NCI-H146 treated with DMSO at 0.1 percent for 48 hours (cell line): ENCODE results near the gene DHH.
"Not testable (repeated sequence)": the region's sequence is repeated elsewhere in the genome, so short reads cannot be mapped to it uniquely, and the experiment has no call there.

Experiments used
- DNase-seq: peaks from one replicate; lab custom pipeline; 2025; ENCODE audit not compliant: unreplicated experiment; lab: John Stamatoyannopoulos, UW

The DHH gene

DNA sequence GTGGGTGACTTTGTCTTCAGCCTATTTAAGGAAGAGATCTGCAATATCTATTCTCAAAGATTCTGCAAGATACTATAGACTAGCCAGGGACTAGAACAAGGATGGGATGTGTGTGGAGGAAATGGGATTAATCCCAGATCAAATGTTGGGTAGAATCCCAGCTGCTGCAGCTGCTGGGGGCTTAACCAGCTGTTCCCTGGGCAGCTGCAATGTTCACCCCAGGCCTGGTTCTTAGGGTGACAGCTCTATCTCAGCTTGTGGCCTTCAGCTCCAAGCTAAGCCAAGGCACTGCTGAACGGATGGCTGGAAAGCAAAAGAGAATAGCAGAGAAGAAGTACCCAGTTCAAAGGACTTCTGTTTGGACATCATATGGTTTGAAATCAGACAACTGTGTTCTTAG is 14.8 kb downstream of the DHH start:
- no peak for DNase-seq

GRCh38 chr12:49070971-49071370 is 23.6 kb downstream of the DHH start:
- DNase-seq = no peak

DNA sequence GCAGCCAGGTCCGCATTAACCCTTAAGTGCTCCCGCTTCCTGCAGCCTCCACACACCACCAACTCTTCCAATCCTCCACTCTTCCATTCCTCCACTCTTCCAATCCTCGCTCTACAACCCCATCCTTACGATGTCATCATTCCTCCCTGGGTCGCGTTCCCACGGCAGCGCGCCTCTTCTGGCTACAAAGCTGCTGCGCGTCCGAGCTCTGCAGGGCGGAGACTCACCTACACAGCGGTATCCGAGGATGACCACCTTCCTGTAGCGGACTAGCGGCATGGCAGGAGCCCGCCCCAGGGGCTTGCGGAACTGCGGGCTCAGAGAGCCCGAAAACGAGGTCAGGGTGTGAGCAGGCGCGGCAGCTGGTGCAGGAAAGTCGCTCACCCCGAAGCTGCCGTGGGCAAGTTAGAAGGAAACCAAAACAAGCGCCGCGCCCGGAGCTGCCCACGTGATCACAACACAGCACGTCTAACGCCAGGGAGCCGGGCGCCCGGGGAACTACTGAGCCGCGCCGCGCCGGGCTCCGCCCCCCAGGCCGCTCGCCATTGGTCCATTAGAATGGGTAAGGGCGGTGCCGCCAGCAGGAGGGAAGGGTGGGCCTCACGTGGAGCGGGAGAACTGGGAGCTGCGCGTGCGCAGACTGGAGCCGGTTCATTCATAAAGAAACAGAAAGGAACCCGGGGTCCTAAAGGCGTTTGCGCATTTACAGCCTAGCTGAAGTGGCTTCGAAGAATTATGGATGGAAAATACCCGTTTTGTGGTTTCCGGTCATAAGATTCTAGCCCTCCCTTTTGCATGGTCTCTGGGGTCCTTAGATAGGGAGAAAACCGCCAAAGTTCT is 24.9 kb downstream of the DHH start, which contains the start of gene RHEBL1:
RHEBL1 (minus strand) TSS at position 473 of the 840 bp plus-strand sequence; CDS start at position 279, 194 bp downstream.
- DNase-seq = peak; percentile 97

- no peak for DNase-seq
Measured at GRCh38 chr12:49068879-49069506, 25.6 kb downstream of the DHH start.

DNA sequence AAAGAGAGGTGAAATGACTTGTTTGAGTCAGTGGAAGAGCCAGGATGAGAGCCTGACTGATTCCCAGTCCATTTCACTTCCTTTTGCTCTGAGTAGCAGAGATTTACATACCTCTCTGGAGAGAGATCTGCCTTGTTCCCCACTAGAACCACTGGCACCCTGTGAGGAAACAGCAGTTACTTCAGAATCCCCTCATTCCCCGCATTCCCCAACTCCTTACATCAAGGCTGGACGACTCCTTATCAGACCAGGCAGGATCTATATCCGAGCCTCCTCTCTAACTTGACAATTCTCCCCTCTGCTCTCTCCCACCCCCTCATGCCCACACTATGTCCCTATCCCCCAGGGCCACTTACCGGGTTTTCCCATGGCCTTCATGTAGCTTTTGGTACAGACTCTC is 28.5 kb downstream of the DHH start:
- no peak for DNase-seq

GRCh38 chr12:49064767-49065152 is 29.8 kb downstream of the DHH start:
- no peak for DNase-seq

DNA sequence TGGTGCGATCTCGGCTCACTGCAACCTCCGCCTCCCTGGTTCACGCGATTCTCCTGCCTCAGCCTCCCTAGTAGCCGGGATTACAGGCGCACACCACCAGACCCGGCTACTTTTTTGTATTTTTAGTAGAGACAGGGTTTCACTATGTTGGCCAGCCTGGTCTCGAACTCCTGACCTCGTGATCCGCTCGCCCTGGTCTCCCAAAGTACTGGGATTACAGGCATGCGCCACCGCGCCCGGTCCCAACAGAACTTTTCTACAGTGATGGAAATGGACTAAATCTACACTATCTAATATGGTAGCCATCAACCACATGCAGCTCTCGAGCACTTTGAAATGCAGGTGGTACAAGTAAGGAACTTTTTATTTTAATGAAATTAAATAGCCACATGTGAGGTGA is 32.7 kb downstream of the DHH start:
- DNase-seq = not testable (repeated sequence)

DNA sequence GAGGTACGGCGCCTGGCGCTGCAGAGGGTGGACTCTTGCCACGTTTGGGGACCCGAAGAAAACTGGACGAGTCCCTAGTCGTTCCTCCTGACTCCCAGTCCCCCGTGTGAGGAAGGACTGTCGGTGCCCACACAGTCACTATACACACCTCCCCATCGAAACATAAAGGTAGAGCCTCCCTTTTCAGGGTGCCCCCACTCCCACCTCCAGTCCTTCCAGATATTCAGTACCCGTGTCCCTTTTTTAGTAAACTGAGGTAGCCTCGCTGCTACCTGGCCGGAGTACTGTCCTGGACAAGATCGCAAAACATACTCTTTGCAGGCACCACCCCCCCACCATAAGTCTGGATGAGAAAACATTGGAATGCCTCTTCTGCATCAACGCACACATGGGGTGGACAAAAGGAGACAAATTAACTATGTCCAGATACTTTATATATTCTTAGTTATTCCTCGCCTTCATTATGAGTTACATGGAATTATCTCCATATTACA is 33.4 kb downstream of the DHH start:
- no peak for DNase-seq

GRCh38 chr12:49060237-49061156 is 34.1 kb downstream of the DHH start, which contains the start of gene KMT2D:
Gene KMT2D, minus strand, starts transcription at chr12:49060794. Its CDS starts 5,470 bp downstream, at chr12:49055324.
- DNase-seq = peak; percentile 82

DNA sequence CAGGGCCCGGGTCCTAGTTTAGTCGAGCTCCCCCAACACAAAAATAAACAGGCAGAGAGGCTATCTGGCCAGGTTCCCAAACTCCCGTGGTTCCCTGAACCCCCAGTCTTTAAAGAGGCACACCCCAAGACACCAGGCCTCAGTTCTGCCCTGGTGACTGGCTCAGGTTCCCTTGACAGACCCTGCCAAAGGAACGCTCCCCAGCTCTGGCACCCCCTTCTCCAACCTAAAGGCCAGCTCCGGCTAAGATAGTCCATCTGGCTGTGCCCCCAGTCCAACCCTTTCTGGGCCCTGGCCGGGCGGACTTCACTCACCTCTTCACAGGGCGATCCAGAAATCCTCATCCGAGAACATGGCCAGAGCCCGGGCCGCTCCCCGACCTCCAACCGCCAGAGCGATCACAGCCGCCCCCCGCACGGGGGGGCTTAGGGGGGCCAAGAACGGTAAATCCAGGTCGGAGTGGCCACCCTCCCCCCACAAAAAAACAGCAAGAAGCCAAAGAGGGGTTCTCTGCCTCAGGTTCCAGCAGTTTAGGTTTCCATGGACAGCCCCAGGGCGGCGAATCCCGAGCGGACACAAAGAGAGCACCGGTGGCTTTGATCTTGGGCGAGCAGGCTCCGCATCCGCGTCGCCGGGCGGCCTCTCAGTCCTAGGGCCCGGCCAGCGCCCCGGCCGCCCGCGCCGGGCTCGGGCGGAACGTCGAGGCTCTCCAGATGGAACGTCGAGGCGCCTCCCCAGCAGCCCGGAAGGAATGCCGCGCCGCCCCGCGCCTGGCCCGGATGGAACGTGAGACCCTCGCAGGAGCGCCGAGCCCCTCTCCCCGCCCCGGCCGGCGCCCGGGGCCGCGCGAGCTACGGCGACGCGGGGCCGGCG is 35.1 kb downstream of the DHH start:
- no peak for DNase-seq

GRCh38 chr12:49059045-49059298 is 35.6 kb downstream of the DHH start:
- no peak for DNase-seq

DNA sequence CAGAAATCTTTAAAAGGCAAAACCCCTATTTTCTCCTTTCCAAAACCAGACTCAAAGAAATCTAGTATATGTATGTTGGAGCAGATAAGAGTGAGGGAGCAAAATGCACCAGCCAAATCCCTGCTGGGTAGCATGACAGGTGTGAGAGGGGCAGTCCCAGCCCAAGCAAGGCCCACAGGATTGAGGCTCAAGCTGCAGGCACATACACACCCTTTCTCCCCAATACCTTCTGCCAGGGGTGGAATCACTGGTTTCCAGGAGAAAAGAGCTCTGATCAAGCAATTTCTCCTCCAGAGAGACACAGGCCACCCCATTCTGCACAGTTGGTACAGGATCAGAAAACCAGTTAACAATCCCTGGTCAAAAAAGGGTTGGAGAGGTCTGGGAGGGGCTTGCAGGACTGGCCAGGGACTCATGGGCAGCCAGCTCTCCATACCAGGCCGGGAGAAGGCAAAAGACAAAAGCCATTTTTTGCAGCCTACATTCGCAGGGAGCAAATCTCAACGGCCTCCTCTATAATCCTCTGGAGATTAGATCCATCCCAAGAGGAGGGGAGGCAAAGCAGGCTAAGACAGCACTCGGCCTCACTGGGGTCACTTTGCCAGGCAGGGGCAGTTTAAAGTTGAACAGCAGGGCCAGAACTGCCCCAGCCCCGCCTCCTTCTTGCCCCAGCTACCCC is 36.1 kb downstream of the DHH start:
- DNase-seq = no peak

DNA sequence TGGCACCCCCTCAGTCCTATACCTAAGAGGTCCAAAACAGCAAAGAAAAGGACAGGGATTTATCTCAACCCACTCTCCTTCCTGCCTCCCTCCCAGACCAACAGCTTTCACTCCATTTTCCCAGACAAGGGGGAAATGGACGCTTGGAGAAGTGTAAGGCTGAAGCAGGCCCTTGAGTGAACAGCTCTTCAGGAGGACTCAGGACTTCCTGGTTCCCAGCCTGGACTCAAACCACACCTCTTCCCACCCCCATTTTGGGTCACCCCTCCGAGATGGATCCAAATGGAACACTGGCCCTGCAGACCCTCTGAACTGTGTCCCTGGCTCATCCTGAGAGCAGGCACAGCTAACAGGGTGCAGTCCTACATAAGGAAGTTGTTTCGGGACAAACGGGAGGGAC is 36.7 kb downstream of the DHH start:
- no peak for DNase-seq

- DNase-seq = no peak
Measured at GRCh38 chr12:49055978-49056754, 38.4 kb downstream of the DHH start.

DNA sequence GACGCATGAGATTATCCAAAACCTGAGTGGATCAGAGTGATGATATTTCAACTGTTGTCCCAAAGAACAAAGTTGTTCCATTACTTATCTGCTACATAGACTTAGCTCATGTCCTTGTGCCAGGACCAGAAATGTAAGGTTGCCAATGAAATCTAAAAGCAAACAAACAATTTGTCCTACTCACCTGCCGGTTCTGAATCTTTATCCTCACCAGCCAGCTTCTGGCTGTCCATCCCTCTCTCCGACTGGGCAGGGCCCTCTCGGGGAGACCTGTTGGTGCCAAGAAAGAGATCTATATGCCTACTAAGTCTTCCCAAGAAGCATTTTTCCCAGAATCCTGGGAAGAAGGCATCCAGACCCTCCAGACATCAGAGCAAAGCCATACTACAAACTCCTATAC is 39.5 kb downstream of the DHH start:
- no peak for DNase-seq

DNA sequence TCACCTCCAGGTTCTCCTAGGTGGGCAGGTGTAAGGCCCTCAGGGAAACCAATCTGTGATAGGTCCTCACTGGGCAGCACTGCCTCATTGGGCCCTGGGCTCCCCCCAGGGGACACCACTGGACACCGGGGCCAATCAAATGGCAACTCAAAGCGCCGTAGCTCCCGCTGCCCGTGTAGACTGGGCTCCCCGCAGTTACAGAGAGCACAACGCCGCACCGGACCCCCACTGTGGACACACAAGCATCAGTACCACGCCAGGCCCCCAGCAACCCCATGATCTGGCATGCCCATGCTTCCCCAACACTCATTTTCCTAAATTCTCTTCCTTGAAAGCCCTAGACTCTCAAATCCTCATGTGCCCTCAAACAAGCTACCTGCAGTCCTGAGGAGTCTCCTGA is 40.1 kb downstream of the DHH start:
- DNase-seq = no peak

DNA sequence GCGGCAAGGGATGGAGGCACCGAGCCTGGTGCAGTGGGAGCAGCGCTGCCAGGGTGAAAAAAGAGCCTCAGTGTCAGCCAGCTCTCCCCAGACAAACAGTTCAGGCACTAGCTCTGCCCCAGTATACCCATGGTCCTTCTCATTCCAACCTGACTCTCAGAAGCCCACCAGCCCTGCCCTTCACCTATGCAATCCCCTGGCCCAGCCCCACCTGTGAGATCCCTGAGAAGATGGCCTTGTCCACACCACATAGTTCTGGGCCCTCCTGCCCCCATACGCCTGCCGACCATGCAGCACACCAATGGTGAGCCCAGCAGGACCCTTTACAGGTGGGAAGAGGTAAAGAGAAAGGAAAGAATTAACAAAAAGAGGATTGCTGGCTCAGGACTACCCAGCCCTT is 40.5 kb downstream of the DHH start:
- DNase-seq = no peak

GRCh38 chr12:49052451-49053208 is 42.0 kb downstream of the DHH start:
- DNase-seq = no peak
